ENCODE results near the gene REV3L. TPM values are rescaled to one million over a fixed set of nuclear protein-coding genes. Genes with fewer than 3 reads are reported as not detected.

The REV3L gene
- total and polyA plus RNA-seq, 9 of the 15 experiments (the other 6 are each of a cell fraction or from before 2014, with no cell fraction given): 5.5 to 24.4 (median 14.4) TPM

- TF ChIP-seq E4F1 (CRISPR knock-in tag; IDR thresholded peaks at IDR 0.05; ENCODE audit: borderline replicate concordance) (no peak), ETV6 (IDR thresholded peaks at IDR 0.05; ENCODE audit: borderline replicate concordance in 1 of 2, low read depth in 2 of 2, low read length in 1 of 2) (no peak; a peak in 1 of 4 replicates), ETV6 (CRISPR knock-in tag; IDR thresholded peaks at IDR 0.05; ENCODE audit: borderline replicate concordance) (peak; percentile 83; the same call in 1 of the 2 replicates), CHD4 (IDR thresholded peaks at IDR 0.05; ENCODE audit: insufficient read depth, insufficient replicate concordance, low read depth, low read length, poor library complexity, severe bottlenecking) (peak; percentile 95), ZBED1 (IDR thresholded peaks at IDR 0.05) (no peak), KDM5B (IDR thresholded peaks at IDR 0.05; ENCODE audit: insufficient replicate concordance, low read depth, low read length) (peak; percentile 77), POLR2A (conservative IDR thresholded peaks at IDR 0.05) (peak; percentile 84), KDM4B (IDR thresholded peaks at IDR 0.05; ENCODE audit: borderline replicate concordance in 2 of 2, low read depth in 1 of 2) (peak in 1 of 2 experiments; percentile 61; a peak in 1 of 4 replicates), TSC22D4 (tag; IDR thresholded peaks at IDR 0.05) (no peak), TCF7L2 (IDR thresholded peaks at IDR 0.05; ENCODE audit: low read depth, low read length) (no peak; the same call in 1 of the 2 replicates), ZBTB8A (IDR thresholded peaks at IDR 0.05; ENCODE audit: partially characterized antibody) (no peak), ZNF175 (CRISPR knock-in tag; IDR thresholded peaks at IDR 0.05; ENCODE audit: low read depth) (no peak), EWSR1 (IDR thresholded peaks at IDR 0.05; ENCODE audit: borderline replicate concordance, low read depth, partially characterized antibody) (no peak), TAF1 (IDR thresholded peaks at IDR 0.05; ENCODE audit: control insufficient read depth, extremely low read depth, insufficient read depth, low read length, severe bottlenecking) (peak; percentile 71), JUN (IDR thresholded peaks at IDR 0.05; ENCODE audit: borderline replicate concordance, low read depth, low read length) (peak; percentile 75; the same call in 1 of the 2 replicates), JUN (CRISPR knock-in tag; IDR thresholded peaks at IDR 0.05; ENCODE audit: borderline replicate concordance) (no peak; the same call in 1 of the 2 replicates), ZNF212 (CRISPR knock-in tag; IDR thresholded peaks at IDR 0.05) (no peak), MCM7 (IDR thresholded peaks at IDR 0.05) (no peak), RBM17 (IDR thresholded peaks at IDR 0.05; ENCODE audit: borderline replicate concordance, low read depth, low read length) (no peak), PML (IDR thresholded peaks at IDR 0.05; ENCODE audit: low read length) (no peak), HDAC6 (IDR thresholded peaks at IDR 0.05; ENCODE audit: low read depth, low read length) (no peak)
- TF ChIP-seq, protein P1, sequence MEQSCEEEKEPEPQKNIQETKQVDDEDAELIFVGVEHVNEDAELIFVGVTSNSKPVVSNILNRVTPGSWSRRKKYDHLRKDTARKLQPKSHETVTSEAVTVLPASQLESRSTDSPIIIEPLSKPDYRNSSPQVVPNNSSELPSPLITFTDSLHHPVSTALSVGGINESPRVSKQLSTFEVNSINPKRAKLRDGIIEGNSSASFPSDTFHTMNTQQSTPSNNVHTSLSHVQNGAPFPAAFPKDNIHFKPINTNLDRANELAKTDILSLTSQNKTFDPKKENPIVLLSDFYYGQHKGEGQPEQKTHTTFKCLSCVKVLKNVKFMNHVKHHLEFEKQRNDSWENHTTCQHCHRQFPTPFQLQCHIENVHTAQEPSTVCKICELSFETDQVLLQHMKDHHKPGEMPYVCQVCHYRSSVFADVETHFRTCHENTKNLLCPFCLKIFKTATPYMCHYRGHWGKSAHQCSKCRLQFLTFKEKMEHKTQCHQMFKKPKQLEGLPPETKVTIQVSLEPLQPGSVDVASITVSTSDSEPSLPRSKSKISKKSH (CRISPR knock-in tag; IDR thresholded peaks at IDR 0.05): no peak
- TF ChIP-seq, protein P2, sequence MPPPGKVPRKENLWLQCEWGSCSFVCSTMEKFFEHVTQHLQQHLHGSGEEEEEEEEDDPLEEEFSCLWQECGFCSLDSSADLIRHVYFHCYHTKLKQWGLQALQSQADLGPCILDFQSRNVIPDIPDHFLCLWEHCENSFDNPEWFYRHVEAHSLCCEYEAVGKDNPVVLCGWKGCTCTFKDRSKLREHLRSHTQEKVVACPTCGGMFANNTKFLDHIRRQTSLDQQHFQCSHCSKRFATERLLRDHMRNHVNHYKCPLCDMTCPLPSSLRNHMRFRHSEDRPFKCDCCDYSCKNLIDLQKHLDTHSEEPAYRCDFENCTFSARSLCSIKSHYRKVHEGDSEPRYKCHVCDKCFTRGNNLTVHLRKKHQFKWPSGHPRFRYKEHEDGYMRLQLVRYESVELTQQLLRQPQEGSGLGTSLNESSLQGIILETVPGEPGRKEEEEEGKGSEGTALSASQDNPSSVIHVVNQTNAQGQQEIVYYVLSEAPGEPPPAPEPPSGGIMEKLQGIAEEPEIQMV (tag; conservative IDR thresholded peaks at IDR 0.05; ENCODE audit: low read depth): no peak
Measured at GRCh38 chr6:111259089-111259831, 223.8 kb downstream of the REV3L start (continued).
